NOMO-1 (cell line): ENCODE data around the gene NLRC5.
"Not testable (repeated sequence)": the region's sequence is repeated elsewhere in the genome, so short reads cannot be mapped to it uniquely, and the experiment has no call there.

ENCODE experiments used
- DNase-seq, 2 experiments: peaks; one replicate each; lab custom pipeline; 2025; ENCODE audit not compliant: unreplicated experiment in 2 of 2; lab: John Stamatoyannopoulos, UW

The NLRC5 gene

GRCh38 chr16:57093666-57094564 is 104.6 kb downstream of the NLRC5 start:
- DNase-seq: no peak

- no peak for DNase-seq
Observed at GRCh38 chr16:57094911-57095310, 105.6 kb downstream of the NLRC5 start.

- no peak for DNase-seq
Observed at GRCh38 chr16:57096192-57096591, 106.8 kb downstream of the NLRC5 start.

DNA sequence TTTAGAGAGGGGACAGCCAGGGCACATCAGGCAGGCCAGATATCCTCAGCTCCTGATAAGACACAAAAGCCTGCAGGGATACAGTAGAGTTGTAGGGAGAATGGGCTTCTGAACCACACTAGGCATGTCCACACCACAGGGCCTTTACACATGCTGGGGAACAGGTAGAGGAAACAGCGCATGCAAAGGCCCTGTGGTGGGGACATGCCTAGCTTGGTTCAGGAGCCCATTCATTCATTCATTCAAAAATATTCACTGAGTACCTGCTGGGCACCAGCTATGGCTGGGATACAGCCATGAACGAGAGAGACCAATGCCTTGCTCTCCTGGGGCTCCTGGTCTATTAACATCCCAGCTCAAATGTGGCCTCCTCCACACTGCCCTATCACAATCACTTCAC is 107.4 kb downstream of the NLRC5 start:
- no peak for DNase-seq

DNA sequence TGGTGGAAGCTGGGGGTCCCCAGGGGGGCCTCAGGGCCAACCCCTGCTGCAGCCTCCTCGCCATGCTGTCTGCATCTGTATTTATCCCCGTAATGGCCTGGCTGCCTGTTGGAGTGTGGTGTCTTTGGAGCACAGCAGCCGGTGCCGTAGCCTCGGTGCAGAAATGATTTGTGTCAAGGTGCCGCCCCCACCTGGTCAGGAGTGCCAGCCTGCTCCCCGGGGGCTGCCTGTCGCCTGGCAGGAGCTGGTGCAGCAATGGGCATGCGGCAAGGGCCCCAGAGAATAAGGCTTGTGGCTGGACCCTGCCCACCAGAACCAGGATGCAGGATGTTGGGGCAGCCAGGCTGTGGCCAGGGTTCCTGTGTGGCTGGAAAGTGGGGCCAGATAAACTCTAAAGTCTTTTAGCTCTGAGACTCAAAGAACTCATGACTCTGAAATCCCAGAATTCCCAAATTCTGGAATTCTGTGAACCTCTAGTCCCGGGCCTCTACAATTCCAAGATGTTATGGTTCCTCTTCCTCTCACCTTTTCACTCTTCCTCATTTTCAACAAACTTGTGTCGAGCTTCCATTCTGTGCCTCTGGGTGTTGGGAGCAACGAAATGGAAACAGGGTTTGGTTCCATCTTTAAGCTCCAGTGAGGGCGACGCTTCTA is 109.0 kb downstream of the NLRC5 start:
- no peak for DNase-seq

DNA sequence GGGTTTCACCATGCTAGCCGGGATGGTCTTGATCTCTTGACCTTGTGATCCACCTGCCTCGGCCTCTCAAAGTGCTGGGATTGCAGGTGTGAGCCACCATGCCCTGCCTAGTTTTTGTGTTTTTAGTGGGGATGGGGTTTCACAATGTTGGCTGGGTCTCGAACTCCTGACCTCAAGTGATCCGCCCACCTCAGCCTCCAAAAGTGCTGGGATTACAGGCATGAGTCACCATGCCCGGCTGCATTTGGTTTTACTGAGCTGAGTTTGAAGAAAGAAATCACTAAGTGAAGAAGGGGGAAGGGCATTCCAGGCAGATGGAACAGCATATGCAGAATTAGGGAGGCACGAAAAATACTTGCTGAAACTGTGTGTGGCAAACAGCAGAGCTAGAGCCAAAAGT is 110.6 kb downstream of the NLRC5 start:
- DNase-seq: not testable (repeated sequence)

- no peak for DNase-seq
Observed at GRCh38 chr16:57100445-57100844, 111.1 kb downstream of the NLRC5 start.

- DNase-seq: no peak
Observed at GRCh38 chr16:57102888-57103851, 113.8 kb downstream of the NLRC5 start.

GRCh38 chr16:57104706-57105105 is 115.3 kb downstream of the NLRC5 start:
- no peak for DNase-seq

GRCh38 chr16:57105184-57105583 is 115.8 kb downstream of the NLRC5 start:
- no peak for DNase-seq

DNA sequence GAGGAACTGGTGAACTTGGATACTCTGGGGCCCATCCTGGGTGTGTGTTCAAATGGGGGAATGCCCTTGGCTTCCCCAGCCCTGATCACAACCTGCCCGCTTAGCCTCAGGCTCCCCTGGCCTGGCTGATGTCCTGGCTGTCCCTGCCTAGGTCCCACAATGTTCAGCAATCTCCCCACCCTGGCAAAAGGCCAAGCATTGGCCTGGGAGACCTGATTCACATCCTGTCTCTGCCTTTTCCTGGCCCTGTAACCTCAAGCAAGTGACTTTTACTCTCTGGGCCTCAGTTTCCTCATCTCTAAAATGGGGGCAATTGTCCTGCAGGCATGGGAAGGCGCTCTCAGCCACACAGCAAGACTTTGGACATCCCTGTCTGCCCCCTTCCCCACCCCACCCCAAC is 117.4 kb downstream of the NLRC5 start:
- DNase-seq: no peak

DNA sequence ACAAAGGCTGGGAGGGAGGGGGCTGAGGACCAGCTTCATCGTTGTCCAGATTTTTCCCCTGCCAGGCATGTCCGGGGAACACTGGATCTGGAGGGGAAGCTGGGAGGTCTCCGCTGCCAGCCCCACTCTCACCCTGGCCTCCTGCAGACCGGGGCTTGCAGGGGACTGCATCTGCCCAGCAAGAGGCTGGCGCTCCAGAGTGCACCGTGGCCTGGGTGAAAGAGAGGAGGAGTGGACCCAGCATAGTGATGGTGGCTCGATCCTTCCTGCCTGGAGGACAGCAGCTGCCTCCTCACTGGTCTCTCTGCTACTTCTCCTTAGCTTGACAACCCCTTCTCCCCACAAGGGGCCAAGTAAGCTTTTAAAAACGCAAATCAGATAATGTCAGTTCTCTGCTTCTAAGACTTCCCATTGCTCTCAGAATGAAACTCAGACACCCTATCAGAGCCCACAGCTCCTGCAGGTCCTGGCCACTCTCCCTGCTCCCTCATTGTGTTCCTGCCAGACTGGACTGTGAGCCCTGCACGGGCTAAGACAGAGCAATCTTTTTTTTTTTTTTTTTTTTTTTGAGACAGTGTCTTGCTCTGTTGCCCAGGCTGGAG is 118.1 kb downstream of the NLRC5 start:
- DNase-seq: no peak

GRCh38 chr16:57108432-57108831 is 119.1 kb downstream of the NLRC5 start:
- no peak for DNase-seq

DNA sequence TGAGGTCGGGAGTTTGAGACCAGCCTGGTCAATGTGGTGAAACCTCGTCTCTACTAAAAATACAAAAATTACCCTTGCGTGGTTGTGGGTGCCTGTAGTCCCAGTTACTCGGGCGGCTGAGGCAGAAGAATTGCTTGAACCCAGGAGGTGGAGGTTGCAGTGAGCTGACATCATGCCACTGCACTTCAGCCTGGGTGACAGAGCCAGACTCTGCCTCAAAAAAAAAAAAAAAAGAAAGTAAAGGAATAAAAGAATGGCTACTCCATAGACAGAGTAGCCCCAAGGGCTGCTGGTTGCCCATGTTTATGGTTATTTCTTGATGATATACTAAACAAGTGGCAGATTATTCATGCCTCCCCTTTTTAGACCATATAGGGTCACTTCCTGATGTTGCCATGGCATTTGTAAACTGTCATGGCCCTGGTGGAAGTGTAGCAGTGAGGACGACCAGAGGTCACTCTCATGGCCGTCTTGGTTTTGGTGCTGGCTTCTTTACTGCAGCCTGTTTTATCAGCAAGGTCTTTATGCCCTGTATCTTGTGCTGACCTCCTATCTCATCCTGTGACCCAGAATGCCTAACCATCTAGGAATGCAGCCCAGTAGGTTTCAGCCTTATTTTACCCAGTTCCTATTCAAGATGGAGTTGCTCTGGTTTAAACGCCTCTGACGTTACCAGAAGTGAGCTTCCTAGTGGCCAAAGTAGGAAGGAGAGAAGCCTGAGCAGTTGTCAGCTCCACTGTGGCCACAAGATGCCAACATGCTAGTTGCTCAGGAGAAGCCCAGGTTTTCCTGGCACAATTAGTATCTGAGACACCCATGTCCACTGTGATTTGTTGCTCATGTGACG is 120.1 kb downstream of the NLRC5 start:
- DNase-seq: not testable (repeated sequence)

DNA sequence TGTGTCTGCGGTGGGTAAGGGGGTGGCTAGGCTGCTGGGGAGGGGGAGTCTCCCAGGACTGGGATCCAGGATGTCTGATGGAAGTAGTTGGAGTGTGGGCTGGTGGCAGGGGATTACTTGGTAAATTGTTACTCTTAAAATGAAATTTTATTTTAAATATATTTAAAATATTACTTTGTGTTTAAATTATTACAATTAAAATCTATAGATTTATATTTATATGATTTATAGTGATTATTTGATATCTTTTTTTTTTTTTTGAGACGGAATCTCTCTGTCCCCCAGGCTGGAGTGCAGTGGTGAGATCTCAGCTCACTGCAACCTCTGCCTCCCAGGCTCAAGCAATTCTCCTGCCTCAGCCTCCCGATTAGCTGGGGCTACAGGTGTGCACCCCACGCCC is 121.6 kb downstream of the NLRC5 start:
- no peak for DNase-seq

DNA sequence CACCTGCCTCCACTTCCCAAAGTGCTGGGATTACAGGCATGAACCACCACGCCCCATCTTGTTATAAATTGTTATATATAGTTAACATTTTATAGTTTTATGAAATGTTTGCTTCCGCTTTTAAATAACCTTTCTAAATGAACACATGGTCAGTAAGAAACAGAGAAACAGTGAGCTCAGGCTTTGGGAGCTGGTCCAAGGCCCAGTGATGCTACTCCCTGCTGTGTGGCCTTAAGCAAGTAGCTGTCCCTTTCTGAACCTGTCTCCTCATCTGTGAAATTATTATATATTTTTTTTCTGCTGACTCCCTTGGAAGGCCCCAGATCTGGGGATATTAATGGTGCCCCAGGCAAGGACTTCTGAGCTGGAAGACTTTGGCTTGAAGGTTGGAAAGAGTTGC is 122.1 kb downstream of the NLRC5 start:
- DNase-seq: no peak

GRCh38 chr16:57112403-57113041 is 123.2 kb downstream of the NLRC5 start:
- DNase-seq: no peak

DNA sequence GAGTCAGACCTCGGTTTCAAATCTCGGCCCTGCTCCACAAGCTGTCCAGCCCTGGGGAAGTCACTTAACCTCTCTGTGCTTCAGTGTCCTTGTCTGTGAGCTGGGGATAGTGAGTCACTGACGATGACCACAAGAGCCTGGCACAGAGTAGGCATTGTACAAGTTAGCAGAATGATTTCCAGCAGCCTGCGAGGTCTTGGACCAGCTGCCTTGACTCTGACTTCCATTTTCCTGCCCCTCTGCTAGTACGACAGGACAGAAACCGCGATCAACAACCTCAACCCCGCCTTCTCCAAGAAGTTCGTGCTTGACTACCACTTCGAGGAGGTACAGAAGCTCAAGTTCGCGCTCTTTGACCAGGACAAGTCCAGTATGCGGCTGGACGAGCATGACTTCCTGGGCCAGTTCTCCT is 123.7 kb downstream of the NLRC5 start:
- no peak for DNase-seq

- no peak for DNase-seq
Observed at GRCh38 chr16:57113664-57114063, 124.3 kb downstream of the NLRC5 start.
